Measurements from ENCODE around the gene CCNJL.

The CCNJL gene

GRCh38 chr5:160357861-160358411 lies 45.6 kb upstream of the CCNJL start:
- no peaks in the 10 kb centered on the region for H3K27me3 ChIP-seq (ENCODE audit: insufficient read depth, low read depth, severe bottlenecking)
- H3K9me3 ChIP-seq (ENCODE audit: severe bottlenecking) = no peaks in the 10 kb centered on the region
- TF ChIP-seq CTCF (IDR thresholded peaks at IDR 0.05; ENCODE audit: low read depth, low read length) = no peak
- no peak overlapping the region for H3K4me3 ChIP-seq (ENCODE audit: low read depth, low read length)
- no peaks in the 10 kb centered on the region for H3K36me3 ChIP-seq
- DNase-seq = no peak
- H3K27ac ChIP-seq = no peak overlapping the region; the same call in 1 of the 2 replicates

- no peak for DNase-seq
- no peaks in the 10 kb centered on the region for H3K9me3 ChIP-seq (ENCODE audit: severe bottlenecking)
- no peak for TF ChIP-seq CTCF (IDR thresholded peaks at IDR 0.05; ENCODE audit: low read depth, low read length)
These were observed 45.0 kb upstream of the CCNJL start for GRCh38 chr5:160357394-160357793.

GRCh38 chr5:160356550-160357347 lies 44.4 kb upstream of the CCNJL start:
- H3K27ac ChIP-seq = no peak overlapping the region
- H3K9me3 ChIP-seq (ENCODE audit: severe bottlenecking) = no peaks in the 10 kb centered on the region
- H3K36me3 ChIP-seq = no peaks in the 10 kb centered on the region
- no peaks in the 10 kb centered on the region for H3K27me3 ChIP-seq (ENCODE audit: insufficient read depth, low read depth, severe bottlenecking)
- no peak overlapping the region for H3K4me3 ChIP-seq (ENCODE audit: low read depth, low read length)
- TF ChIP-seq CTCF (IDR thresholded peaks at IDR 0.05; ENCODE audit: low read depth, low read length) = no peak
- DNase-seq = no peak

More at GRCh38 chr5:160357394-160357793, 45.0 kb upstream of the CCNJL start:
- Histone ChIP-seq H3K27me3 (ENCODE audit: insufficient read depth, low read depth, severe bottlenecking) (no peaks in the 10 kb centered on the region), H3K27ac (no peak overlapping the region), H3K36me3 (no peaks in the 10 kb centered on the region), H3K4me3 (ENCODE audit: low read depth, low read length) (no peak overlapping the region)

GRCh38 chr5:160354666-160355065 lies 42.3 kb upstream of the CCNJL start:
- Histone ChIP-seq H3K4me3 (ENCODE audit: low read depth, low read length) (no peak overlapping the region), H3K36me3 (no peaks in the 10 kb centered on the region), H3K27me3 (ENCODE audit: insufficient read depth, low read depth, severe bottlenecking) (no peaks in the 10 kb centered on the region), H3K27ac (no peak overlapping the region), H3K9me3 (ENCODE audit: severe bottlenecking) (no peaks in the 10 kb centered on the region)
- DNase-seq = no peak
- TF ChIP-seq CTCF (IDR thresholded peaks at IDR 0.05; ENCODE audit: low read depth, low read length) = no peak

- no peak for DNase-seq
- Histone ChIP-seq H3K9me3 (ENCODE audit: severe bottlenecking) (no peaks in the 10 kb centered on the region), H3K36me3 (no peaks in the 10 kb centered on the region), H3K27ac (no peak overlapping the region), H3K27me3 (ENCODE audit: insufficient read depth, low read depth, severe bottlenecking) (no peaks in the 10 kb centered on the region), H3K4me3 (ENCODE audit: low read depth, low read length) (no peak overlapping the region)
- TF ChIP-seq CTCF (IDR thresholded peaks at IDR 0.05; ENCODE audit: low read depth, low read length) = no peak
These were observed 41.0 kb upstream of the CCNJL start for GRCh38 chr5:160353379-160353778.
